ENCODE results near the gene ELOA.
A peak's percentile ranks its signal among the peaks of the same experiment; 100 is the strongest.

GRCh38 chr1:23804183-23804835 lies 61.0 kb downstream of the ELOA start:
- TF ChIP-seq CTCF (conservative IDR thresholded peaks at IDR 0.05; ENCODE audit: low read depth, low read length) (peak; percentile 39), EZH2 (IDR thresholded peaks at IDR 0.05; ENCODE audit: borderline replicate concordance, low read depth, low read length, poor library complexity, severe bottlenecking) (no peak)

All from A673 (cell line).